Measurements from ENCODE around the gene PAIP1.
"Not testable (repeated sequence)": the region's sequence is repeated elsewhere in the genome, so short reads cannot be mapped to it uniquely, and the experiment has no call there.

DNA sequence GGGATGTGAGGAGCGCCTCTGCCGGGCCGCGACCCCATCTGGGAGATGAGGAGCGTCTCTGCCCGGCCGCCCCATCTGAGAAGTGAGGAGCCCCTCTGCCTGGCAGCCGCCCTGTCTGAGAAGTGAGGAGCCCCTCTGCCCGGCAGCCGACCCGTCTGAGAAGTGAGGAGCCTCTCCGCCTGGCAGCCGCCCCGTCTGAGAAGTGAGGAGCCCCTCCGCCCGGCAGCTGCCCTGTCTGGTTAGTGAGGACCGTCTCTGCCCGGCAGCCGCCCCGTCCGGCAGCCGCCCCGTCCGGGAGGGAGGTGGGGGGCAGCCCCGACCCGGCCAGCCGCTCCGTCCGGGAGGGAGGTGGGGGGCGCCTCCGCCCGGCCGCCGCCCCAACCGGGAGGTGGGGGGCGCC lies 45.8 kb downstream of the PAIP1 start:
- TF ChIP-seq, protein P1, sequence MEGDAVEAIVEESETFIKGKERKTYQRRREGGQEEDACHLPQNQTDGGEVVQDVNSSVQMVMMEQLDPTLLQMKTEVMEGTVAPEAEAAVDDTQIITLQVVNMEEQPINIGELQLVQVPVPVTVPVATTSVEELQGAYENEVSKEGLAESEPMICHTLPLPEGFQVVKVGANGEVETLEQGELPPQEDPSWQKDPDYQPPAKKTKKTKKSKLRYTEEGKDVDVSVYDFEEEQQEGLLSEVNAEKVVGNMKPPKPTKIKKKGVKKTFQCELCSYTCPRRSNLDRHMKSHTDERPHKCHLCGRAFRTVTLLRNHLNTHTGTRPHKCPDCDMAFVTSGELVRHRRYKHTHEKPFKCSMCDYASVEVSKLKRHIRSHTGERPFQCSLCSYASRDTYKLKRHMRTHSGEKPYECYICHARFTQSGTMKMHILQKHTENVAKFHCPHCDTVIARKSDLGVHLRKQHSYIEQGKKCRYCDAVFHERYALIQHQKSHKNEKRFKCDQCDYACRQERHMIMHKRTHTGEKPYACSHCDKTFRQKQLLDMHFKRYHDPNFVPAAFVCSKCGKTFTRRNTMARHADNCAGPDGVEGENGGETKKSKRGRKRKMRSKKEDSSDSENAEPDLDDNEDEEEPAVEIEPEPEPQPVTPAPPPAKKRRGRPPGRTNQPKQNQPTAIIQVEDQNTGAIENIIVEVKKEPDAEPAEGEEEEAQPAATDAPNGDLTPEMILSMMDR (IDR thresholded peaks at IDR 0.05), result not testable (repeated sequence)
- TF ChIP-seq EP300 (IDR thresholded peaks at IDR 0.05), result not testable (repeated sequence)

All from tibial nerve (tissue), 4 donors.